GM23338 (cell line): ENCODE results near the gene MND1. TPM values are rescaled to one million over a fixed set of nuclear protein-coding genes. Genes with fewer than 3 reads are reported as not detected.

Experiments
- ATAC-seq: fragments of 200-7000 bp; cut with Tn5 transposase; 3 replicates; pipeline ENCODE4 v1.9.1; 2020
- DNase-seq: peaks from one replicate; pipeline ENCODE4 v3.0.0-alpha.2; 2015; ENCODE audit warnings: low spot score
- H2AFZ ChIP-seq: fragments of 200-600 bp; sonication (generic); 2 replicates; pipeline ENCODE4 v1.8.0; 2016; ENCODE audit warnings: antibody characterized with exemption, mild to moderate bottlenecking, moderate library complexity
- H3F3A ChIP-seq: fragments of 200-600 bp; sonication (generic); replicated peaks from 2 replicates; pipeline ENCODE4 v1.8.0; 2017; ENCODE audit warnings: antibody characterized with exemption, mixed run types, low read depth
- H3K27ac ChIP-seq: fragments of 200-600 bp; sonication (generic); 2 replicates; pipeline ENCODE4 v1.6.1; 2016; ENCODE audit warnings: low read depth
- H3K27me3 ChIP-seq: fragments of 200-600 bp; sonication (generic); 2 replicates; pipeline ENCODE4 v1.8.0; 2016; ENCODE audit warnings: mild to moderate bottlenecking, mixed run types, moderate library complexity; ENCODE audit not compliant: insufficient read depth
- H3K36me3 ChIP-seq: fragments of 200-600 bp; sonication (generic); 2 replicates; pipeline ENCODE4 v1.8.0; 2016; ENCODE audit warnings: mild to moderate bottlenecking; ENCODE audit not compliant: insufficient read depth
- H3K4me1 ChIP-seq: fragments of 200-600 bp; sonication (generic); 2 replicates; pipeline ENCODE4 v1.8.0; 2016; ENCODE audit warnings: mild to moderate bottlenecking, moderate library complexity; ENCODE audit not compliant: insufficient read depth
- H3K4me2 ChIP-seq: fragments of 200-600 bp; sonication (generic); 2 replicates; pipeline ENCODE4 v1.7.1; 2017; ENCODE audit warnings: mixed run types
- H3K4me3 ChIP-seq: fragments of 200-600 bp; sonication (generic); 2 replicates; pipeline ENCODE4 v1.6.1; 2016; ENCODE audit warnings: mixed run types
- H3K79me2 ChIP-seq: fragments of 200-600 bp; sonication (generic); replicated peaks from 2 replicates; pipeline ENCODE4 v1.8.0; 2017; ENCODE audit warnings: mild to moderate bottlenecking; ENCODE audit not compliant: insufficient read depth
- H3K9me2 ChIP-seq: fragments of 200-600 bp; sonication (generic); 2 replicates; pipeline ENCODE4 v1.8.0; 2017; ENCODE audit not compliant: insufficient read depth
- H4K20me1 ChIP-seq: fragments of 200-600 bp; sonication (generic); replicated peaks from 2 replicates; pipeline ENCODE4 v1.8.0; 2017; ENCODE audit warnings: mild to moderate bottlenecking; ENCODE audit not compliant: insufficient read depth
- H3K27ac Mint-ChIP-seq: 2 replicates; pipeline ENCODE4 v1.8.0; 2020; ENCODE audit warnings: inconsistent platforms, mild to moderate bottlenecking, moderate library complexity, mixed read lengths
- H3K27me3 Mint-ChIP-seq: 3 replicates; pipeline ENCODE4 v1.8.0; 2022; ENCODE audit warnings: low read depth, mild to moderate bottlenecking, moderate library complexity, mixed read lengths, inconsistent platforms; ENCODE audit not compliant: insufficient read depth, poor library complexity
- H3K36me3 Mint-ChIP-seq: 3 replicates; pipeline ENCODE4 v1.8.0; 2021; ENCODE audit warnings: low read depth, mild to moderate bottlenecking, inconsistent platforms, moderate library complexity, mixed read lengths
- H3K4me1 Mint-ChIP-seq: 3 replicates; pipeline ENCODE4 v1.8.0; 2020; ENCODE audit warnings: mild to moderate bottlenecking, inconsistent platforms, mixed read lengths
- H3K4me3 Mint-ChIP-seq: 3 replicates; pipeline ENCODE4 v1.8.0; 2021; ENCODE audit warnings: moderate library complexity, mild to moderate bottlenecking, inconsistent platforms, mixed read lengths
- H3K9me3 Mint-ChIP-seq: 3 replicates; pipeline ENCODE4 v1.8.0; 2020; ENCODE audit warnings: moderate library complexity, mild to moderate bottlenecking, inconsistent platforms, mixed read lengths
- CREB1 ChIP-seq: fragments of 250-450 bp; sonication (Bioruptor Pico); IDR thresholded peaks from 2 replicates; pipeline ENCODE4 v1.5.0; 2020; ENCODE audit warnings: low read depth, mild to moderate bottlenecking, moderate library complexity
- EZH2 ChIP-seq: fragments of 200-600 bp; sonication (generic); IDR thresholded peaks from one replicate; pipeline ENCODE4 v1.8.0; 2017; ENCODE audit warnings: antibody characterized with exemption, mild to moderate bottlenecking, low read depth; ENCODE audit not compliant: unreplicated experiment
- EZH2phosphoT487 ChIP-seq: fragments of 200-600 bp; sonication (generic); IDR thresholded peaks from one replicate; pipeline ENCODE4 v1.8.1; 2018; ENCODE audit warnings: antibody characterized with exemption; ENCODE audit not compliant: unreplicated experiment
- JUNB ChIP-seq: IDR thresholded peaks from one replicate; pipeline ENCODE4 v1.6.1; 2016; ENCODE audit warnings: antibody characterized with exemption; ENCODE audit not compliant: unreplicated experiment
- NANOG ChIP-seq: IDR thresholded peaks from 2 replicates; pipeline ENCODE4 v1.6.1; 2016; ENCODE audit warnings: antibody characterized with exemption, borderline replicate concordance
- POLR2AphosphoS5 ChIP-seq: IDR thresholded peaks from 2 replicates; pipeline ENCODE4 v1.6.1; 2016; ENCODE audit warnings: antibody characterized with exemption, low read depth
- STAT1 ChIP-seq: IDR thresholded peaks from one replicate; pipeline ENCODE4 v1.6.1; 2016; ENCODE audit warnings: antibody characterized with exemption; ENCODE audit not compliant: unreplicated experiment
- ZNF114 ChIP-seq: fragments of 250-450 bp; sonication (Bioruptor Pico); IDR thresholded peaks from 2 replicates; pipeline ENCODE4 v1.5.0; 2020; ENCODE audit warnings: mild to moderate bottlenecking, moderate library complexity
- ZNF331 ChIP-seq: fragments of 250-450 bp; sonication (Bioruptor Pico); IDR thresholded peaks from 2 replicates; pipeline ENCODE4 v1.5.0; 2020; ENCODE audit warnings: low read depth, mild to moderate bottlenecking, moderate library complexity
- polyA plus RNA-seq: library from polyadenylated mRNA; unstranded; fragments of >200 nt; fragmentation: Nextera tagmentation; extraction: Ambion mirVana; gene quantifications from 2 replicates; pipeline ENCODE4 v1.2.1, GENCODE V29; 2016
- total RNA-seq: library from RNA; depleted of rRNA; stranded (reverse); fragments of >200 nt; shearing (Covaris generic); gene quantifications from 2 replicates; pipeline ENCODE4 v1.2.3, GENCODE V29; 2014
- TF ChIP-seq, protein P1 (sequence below), 2 experiments: fragments of 200-600 bp in 1 of 2; sonication (generic) in 1 of 2; conservative IDR thresholded peaks; 2 replicates each; pipeline versions ENCODE4 v1.5.1 to v1.6.1; 2016 to 2017; ENCODE audit warnings: antibody characterized with exemption in 2 of 2, low read depth in 2 of 2, mild to moderate bottlenecking in 2 of 2, moderate library complexity in 1 of 2
- TF ChIP-seq, protein P2 (sequence below): IDR thresholded peaks from 2 replicates; pipeline ENCODE4 v1.6.1; 2016; ENCODE audit warnings: antibody characterized with exemption
- TF ChIP-seq, protein P3 (sequence below): fragments of 250-450 bp; sonication (Bioruptor Pico); IDR thresholded peaks from 2 replicates; pipeline ENCODE4 v1.5.0; 2020; ENCODE audit warnings: mild to moderate bottlenecking, moderate library complexity
- TF ChIP-seq, protein P4 (sequence below): IDR thresholded peaks from one replicate; pipeline ENCODE4 v1.6.1; 2018; ENCODE audit warnings: antibody characterized with exemption; ENCODE audit not compliant: unreplicated experiment

The MND1 gene
- total and polyA plus RNA-seq, 2 experiments from 2014 or later: 22.5 to 63.5 TPM

DNA sequence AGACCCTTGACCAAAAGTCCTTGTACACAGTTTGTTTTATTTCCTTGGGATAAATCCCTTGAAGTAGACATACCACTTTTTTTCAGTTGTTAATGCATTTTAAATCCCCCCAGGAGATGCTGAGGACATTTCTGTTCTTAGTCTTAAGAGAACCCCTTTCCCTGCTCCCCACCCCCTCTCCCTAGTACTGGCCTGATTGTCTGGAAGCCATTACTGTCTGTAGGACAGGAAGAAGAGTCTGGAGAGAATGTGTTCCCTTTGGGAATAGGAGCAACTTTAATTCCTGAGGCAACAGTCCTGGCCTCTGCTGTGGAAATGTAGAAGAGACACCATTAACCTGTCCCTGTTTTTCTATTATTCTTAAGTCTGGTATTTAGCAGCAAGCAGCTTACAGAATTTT is 69.4 kb downstream of the MND1 start:
- Histone ChIP-seq H3K4me1 (peaks cover 8% of the 10 kb centered on the region; the same call in 1 of the 2 replicates), H2AFZ (no peak overlapping the region), H3K9me2 (no peaks in the 10 kb centered on the region), H3K4me3 (no peak overlapping the region), H3K27me3 (no peaks in the 10 kb centered on the region), H4K20me1 (no peaks in the 10 kb centered on the region), H3K79me2 (no peaks in the 10 kb centered on the region), H3K27ac (peak overlapping the region; percentile 8; the same call in 1 of the 2 replicates), H3K36me3 (no peaks in the 10 kb centered on the region), H3K4me2 (no peak overlapping the region), H3F3A (no peaks in the 10 kb centered on the region)
- peaks cover 13% of the 10 kb centered on the region for H3K4me1 Mint-ChIP-seq
- H3K9me3 Mint-ChIP-seq: no peaks in the 10 kb centered on the region
- DNase-seq (peak; percentile 12), ATAC-seq (peak; percentile 50)
- peaks cover 8% of the 10 kb centered on the region; the same call in 2 of the 3 replicates for H3K36me3 Mint-ChIP-seq
- H3K27me3 Mint-ChIP-seq: no peaks in the 10 kb centered on the region
- H3K27ac Mint-ChIP-seq: peak overlapping the region; percentile 33; the same call in 1 of the 2 replicates
- no peak for TF ChIP-seq EZH2
- no peak for TF ChIP-seq POLR2AphosphoS5
- TF ChIP-seq CREB1 (CRISPR knock-in tag): no peak
- TF ChIP-seq STAT1: no peak
- no peak for TF ChIP-seq JUNB
- TF ChIP-seq EZH2phosphoT487: no peak
- TF ChIP-seq, protein P1, sequence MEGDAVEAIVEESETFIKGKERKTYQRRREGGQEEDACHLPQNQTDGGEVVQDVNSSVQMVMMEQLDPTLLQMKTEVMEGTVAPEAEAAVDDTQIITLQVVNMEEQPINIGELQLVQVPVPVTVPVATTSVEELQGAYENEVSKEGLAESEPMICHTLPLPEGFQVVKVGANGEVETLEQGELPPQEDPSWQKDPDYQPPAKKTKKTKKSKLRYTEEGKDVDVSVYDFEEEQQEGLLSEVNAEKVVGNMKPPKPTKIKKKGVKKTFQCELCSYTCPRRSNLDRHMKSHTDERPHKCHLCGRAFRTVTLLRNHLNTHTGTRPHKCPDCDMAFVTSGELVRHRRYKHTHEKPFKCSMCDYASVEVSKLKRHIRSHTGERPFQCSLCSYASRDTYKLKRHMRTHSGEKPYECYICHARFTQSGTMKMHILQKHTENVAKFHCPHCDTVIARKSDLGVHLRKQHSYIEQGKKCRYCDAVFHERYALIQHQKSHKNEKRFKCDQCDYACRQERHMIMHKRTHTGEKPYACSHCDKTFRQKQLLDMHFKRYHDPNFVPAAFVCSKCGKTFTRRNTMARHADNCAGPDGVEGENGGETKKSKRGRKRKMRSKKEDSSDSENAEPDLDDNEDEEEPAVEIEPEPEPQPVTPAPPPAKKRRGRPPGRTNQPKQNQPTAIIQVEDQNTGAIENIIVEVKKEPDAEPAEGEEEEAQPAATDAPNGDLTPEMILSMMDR (conservative IDR thresholded peaks at IDR 0.05; ENCODE audit: low read depth in 2 of 2): no peak
- TF ChIP-seq, protein P2, sequence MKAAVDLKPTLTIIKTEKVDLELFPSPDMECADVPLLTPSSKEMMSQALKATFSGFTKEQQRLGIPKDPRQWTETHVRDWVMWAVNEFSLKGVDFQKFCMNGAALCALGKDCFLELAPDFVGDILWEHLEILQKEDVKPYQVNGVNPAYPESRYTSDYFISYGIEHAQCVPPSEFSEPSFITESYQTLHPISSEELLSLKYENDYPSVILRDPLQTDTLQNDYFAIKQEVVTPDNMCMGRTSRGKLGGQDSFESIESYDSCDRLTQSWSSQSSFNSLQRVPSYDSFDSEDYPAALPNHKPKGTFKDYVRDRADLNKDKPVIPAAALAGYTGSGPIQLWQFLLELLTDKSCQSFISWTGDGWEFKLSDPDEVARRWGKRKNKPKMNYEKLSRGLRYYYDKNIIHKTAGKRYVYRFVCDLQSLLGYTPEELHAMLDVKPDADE: no peak
- no peak for TF ChIP-seq NANOG
- TF ChIP-seq, protein P3, sequence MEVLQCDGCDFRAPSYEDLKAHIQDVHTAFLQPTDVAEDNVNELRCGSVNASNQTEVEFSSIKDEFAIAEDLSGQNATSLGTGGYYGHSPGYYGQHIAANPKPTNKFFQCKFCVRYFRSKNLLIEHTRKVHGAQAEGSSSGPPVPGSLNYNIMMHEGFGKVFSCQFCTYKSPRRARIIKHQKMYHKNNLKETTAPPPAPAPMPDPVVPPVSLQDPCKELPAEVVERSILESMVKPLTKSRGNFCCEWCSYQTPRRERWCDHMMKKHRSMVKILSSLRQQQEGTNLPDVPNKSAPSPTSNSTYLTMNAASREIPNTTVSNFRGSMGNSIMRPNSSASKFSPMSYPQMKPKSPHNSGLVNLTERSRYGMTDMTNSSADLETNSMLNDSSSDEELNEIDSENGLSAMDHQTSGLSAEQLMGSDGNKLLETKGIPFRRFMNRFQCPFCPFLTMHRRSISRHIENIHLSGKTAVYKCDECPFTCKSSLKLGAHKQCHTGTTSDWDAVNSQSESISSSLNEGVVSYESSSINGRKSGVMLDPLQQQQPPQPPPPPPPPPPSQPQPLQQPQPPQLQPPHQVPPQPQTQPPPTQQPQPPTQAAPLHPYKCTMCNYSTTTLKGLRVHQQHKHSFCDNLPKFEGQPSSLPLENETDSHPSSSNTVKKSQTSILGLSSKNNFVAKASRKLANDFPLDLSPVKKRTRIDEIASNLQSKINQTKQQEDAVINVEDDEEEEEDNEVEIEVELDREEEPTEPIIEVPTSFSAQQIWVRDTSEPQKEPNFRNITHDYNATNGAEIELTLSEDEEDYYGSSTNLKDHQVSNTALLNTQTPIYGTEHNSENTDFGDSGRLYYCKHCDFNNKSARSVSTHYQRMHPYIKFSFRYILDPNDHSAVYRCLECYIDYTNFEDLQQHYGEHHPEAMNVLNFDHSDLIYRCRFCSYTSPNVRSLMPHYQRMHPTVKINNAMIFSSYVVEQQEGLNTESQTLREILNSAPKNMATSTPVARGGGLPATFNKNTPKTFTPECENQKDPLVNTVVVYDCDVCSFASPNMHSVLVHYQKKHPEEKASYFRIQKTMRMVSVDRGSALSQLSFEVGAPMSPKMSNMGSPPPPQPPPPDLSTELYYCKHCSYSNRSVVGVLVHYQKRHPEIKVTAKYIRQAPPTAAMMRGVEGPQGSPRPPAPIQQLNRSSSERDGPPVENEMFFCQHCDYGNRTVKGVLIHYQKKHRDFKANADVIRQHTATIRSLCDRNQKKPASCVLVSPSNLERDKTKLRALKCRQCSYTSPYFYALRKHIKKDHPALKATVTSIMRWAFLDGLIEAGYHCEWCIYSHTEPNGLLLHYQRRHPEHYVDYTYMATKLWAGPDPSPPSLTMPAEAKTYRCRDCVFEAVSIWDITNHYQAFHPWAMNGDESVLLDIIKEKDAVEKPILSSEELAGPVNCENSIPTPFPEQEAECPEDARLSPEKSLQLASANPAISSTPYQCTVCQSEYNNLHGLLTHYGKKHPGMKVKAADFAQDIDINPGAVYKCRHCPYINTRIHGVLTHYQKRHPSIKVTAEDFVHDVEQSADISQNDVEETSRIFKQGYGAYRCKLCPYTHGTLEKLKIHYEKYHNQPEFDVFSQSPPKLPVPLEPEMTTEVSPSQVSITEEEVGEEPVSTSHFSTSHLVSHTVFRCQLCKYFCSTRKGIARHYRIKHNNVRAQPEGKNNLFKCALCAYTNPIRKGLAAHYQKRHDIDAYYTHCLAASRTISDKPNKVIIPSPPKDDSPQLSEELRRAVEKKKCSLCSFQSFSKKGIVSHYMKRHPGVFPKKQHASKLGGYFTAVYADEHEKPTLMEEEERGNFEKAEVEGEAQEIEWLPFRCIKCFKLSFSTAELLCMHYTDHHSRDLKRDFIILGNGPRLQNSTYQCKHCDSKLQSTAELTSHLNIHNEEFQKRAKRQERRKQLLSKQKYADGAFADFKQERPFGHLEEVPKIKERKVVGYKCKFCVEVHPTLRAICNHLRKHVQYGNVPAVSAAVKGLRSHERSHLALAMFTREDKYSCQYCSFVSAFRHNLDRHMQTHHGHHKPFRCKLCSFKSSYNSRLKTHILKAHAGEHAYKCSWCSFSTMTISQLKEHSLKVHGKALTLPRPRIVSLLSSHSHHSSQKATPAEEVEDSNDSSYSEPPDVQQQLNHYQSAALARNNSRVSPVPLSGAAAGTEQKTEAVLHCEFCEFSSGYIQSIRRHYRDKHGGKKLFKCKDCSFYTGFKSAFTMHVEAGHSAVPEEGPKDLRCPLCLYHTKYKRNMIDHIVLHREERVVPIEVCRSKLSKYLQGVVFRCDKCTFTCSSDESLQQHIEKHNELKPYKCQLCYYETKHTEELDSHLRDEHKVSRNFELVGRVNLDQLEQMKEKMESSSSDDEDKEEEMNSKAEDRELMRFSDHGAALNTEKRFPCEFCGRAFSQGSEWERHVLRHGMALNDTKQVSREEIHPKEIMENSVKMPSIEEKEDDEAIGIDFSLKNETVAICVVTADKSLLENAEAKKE (CRISPR knock-in tag): no peak
- TF ChIP-seq, protein P4, sequence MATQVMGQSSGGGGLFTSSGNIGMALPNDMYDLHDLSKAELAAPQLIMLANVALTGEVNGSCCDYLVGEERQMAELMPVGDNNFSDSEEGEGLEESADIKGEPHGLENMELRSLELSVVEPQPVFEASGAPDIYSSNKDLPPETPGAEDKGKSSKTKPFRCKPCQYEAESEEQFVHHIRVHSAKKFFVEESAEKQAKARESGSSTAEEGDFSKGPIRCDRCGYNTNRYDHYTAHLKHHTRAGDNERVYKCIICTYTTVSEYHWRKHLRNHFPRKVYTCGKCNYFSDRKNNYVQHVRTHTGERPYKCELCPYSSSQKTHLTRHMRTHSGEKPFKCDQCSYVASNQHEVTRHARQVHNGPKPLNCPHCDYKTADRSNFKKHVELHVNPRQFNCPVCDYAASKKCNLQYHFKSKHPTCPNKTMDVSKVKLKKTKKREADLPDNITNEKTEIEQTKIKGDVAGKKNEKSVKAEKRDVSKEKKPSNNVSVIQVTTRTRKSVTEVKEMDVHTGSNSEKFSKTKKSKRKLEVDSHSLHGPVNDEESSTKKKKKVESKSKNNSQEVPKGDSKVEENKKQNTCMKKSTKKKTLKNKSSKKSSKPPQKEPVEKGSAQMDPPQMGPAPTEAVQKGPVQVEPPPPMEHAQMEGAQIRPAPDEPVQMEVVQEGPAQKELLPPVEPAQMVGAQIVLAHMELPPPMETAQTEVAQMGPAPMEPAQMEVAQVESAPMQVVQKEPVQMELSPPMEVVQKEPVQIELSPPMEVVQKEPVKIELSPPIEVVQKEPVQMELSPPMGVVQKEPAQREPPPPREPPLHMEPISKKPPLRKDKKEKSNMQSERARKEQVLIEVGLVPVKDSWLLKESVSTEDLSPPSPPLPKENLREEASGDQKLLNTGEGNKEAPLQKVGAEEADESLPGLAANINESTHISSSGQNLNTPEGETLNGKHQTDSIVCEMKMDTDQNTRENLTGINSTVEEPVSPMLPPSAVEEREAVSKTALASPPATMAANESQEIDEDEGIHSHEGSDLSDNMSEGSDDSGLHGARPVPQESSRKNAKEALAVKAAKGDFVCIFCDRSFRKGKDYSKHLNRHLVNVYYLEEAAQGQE: no peak
- no peak for TF ChIP-seq ZNF114 (CRISPR knock-in tag)
- no peak for TF ChIP-seq ZNF331 (CRISPR knock-in tag)
- no peak overlapping the region for H3K4me3 Mint-ChIP-seq
